Measurements from ENCODE around the gene RHBDL2.
"Not testable (repeated sequence)": the region's sequence is repeated elsewhere in the genome, so short reads cannot be mapped to it uniquely, and the experiment has no call there.

RHBDL2 gene

GRCh38 chr1:38917772-38918171 is 23.9 kb downstream of the RHBDL2 start:
- no peak for FAIRE-seq
- no peak for TF ChIP-seq POLR2A (IDR thresholded peaks at IDR 0.05; ENCODE audit: low read depth, low read length)
- no peak for DNase-seq (ENCODE audit: insufficient read length, low spot score)

- DNase-seq (ENCODE audit: insufficient read length, low spot score) (no peak), FAIRE-seq (no peak)
- TF ChIP-seq POLR2A (IDR thresholded peaks at IDR 0.05; ENCODE audit: low read depth, low read length): no peak
These were observed 24.3 kb downstream of the RHBDL2 start for GRCh38 chr1:38917337-38917736.

GRCh38 chr1:38915352-38915948 is 26.2 kb downstream of the RHBDL2 start:
- TF ChIP-seq POLR2A (IDR thresholded peaks at IDR 0.05; ENCODE audit: low read depth, low read length): no peak
- DNase-seq (ENCODE audit: insufficient read length, low spot score) (no peak), FAIRE-seq (no peak)

GRCh38 chr1:38914908-38915307 is 26.7 kb downstream of the RHBDL2 start:
- FAIRE-seq; DNase-seq (ENCODE audit: insufficient read length, low spot score): not testable (repeated sequence)

GRCh38 chr1:38908821-38909220 is 32.8 kb downstream of the RHBDL2 start:
- DNase-seq (ENCODE audit: insufficient read length, low spot score): no peak
- FAIRE-seq: no peak
- no peak for TF ChIP-seq POLR2A (IDR thresholded peaks at IDR 0.05; ENCODE audit: low read depth, low read length)

GRCh38 chr1:38905985-38906384 is 35.6 kb downstream of the RHBDL2 start:
- FAIRE-seq: no peak

GRCh38 chr1:38899560-38899959 is 42.1 kb downstream of the RHBDL2 start:
- DNase-seq (ENCODE audit: insufficient read length, low spot score) (no peak), FAIRE-seq (no peak)
- TF ChIP-seq POLR2A (IDR thresholded peaks at IDR 0.05; ENCODE audit: low read depth, low read length): no peak

More at GRCh38 chr1:38905985-38906384, 35.6 kb downstream of the RHBDL2 start:
- TF ChIP-seq POLR2A (IDR thresholded peaks at IDR 0.05; ENCODE audit: low read depth, low read length): no peak
- DNase-seq (ENCODE audit: insufficient read length, low spot score): no peak

GRCh38 chr1:38898653-38899230 is 42.9 kb downstream of the RHBDL2 start:
- TF ChIP-seq POLR2A (IDR thresholded peaks at IDR 0.05; ENCODE audit: low read depth, low read length): no peak

GRCh38 chr1:38896169-38896568 is 45.5 kb downstream of the RHBDL2 start:
- no peak for TF ChIP-seq POLR2A (IDR thresholded peaks at IDR 0.05; ENCODE audit: low read depth, low read length)
- no peak for DNase-seq (ENCODE audit: insufficient read length, low spot score)
- no peak for FAIRE-seq

More at GRCh38 chr1:38898653-38899230, 42.9 kb downstream of the RHBDL2 start:
- DNase-seq (ENCODE audit: insufficient read length, low spot score) (peak; percentile 71), FAIRE-seq (peak; percentile 82)

GRCh38 chr1:38892976-38893375 is 48.7 kb downstream of the RHBDL2 start:
- DNase-seq (ENCODE audit: insufficient read length, low spot score) (no peak), FAIRE-seq (no peak)
- TF ChIP-seq POLR2A (IDR thresholded peaks at IDR 0.05; ENCODE audit: low read depth, low read length): no peak

GRCh38 chr1:38891753-38892152 is 49.9 kb downstream of the RHBDL2 start:
- FAIRE-seq (no peak), DNase-seq (ENCODE audit: insufficient read length, low spot score) (no peak)
- TF ChIP-seq POLR2A (IDR thresholded peaks at IDR 0.05; ENCODE audit: low read depth, low read length): no peak

- FAIRE-seq: no peak
These were observed 52.0 kb downstream of the RHBDL2 start for GRCh38 chr1:38889589-38889988.

GRCh38 chr1:38888423-38889333 is 53.0 kb downstream of the RHBDL2 start:
- TF ChIP-seq POLR2A (IDR thresholded peaks at IDR 0.05; ENCODE audit: low read depth, low read length): no peak
- FAIRE-seq: no peak

More at GRCh38 chr1:38889589-38889988, 52.0 kb downstream of the RHBDL2 start:
- TF ChIP-seq POLR2A (IDR thresholded peaks at IDR 0.05; ENCODE audit: low read depth, low read length): no peak
- DNase-seq (ENCODE audit: insufficient read length, low spot score): no peak

GRCh38 chr1:38885092-38885491 is 56.5 kb downstream of the RHBDL2 start:
- no peak for FAIRE-seq
- no peak for TF ChIP-seq POLR2A (IDR thresholded peaks at IDR 0.05; ENCODE audit: low read depth, low read length)
- DNase-seq (ENCODE audit: insufficient read length, low spot score): no peak

More at GRCh38 chr1:38888423-38889333, 53.0 kb downstream of the RHBDL2 start:
- no peak for DNase-seq (ENCODE audit: insufficient read length, low spot score)
